ENCODE results near the gene NENF.
A peak's percentile ranks its signal among the peaks of the same experiment; 100 is the strongest.

NENF gene

DNA sequence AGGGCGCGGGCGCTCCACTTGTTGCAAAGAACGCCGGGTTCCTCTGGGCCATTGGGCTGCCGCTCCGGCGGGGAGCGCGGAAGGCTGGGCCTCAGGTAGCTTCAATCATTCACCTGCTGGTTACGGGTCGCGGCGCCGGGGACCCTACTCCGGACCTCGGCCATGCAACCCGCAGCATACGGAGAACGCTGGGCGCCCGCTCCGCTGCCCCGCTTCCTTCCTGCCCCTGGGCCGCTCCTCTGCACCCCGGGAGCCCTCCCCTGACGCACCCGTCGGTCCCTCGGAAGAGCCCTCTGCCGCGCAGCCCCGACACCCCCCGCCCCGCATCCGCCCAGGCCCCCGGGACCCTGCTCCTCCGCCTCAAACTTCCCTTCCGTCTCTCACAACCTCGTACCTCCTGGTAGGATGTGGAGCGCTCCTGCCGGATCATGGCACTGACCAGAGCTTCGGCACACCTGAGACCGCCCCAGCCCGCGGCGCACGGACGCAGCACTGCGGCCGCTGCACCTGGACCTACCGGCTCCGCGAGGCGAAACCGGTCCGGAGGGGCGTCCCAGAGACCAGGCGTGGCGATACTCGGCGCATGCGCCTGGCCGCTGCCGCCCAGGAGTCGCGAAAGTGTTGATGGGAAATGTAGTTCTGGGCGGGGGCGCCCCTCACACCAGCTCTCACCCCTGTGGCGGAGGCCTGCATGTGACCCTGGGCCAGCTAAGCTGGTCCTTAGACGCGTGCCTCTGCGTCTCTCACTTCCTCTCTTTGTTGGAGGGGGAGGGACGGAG lies 18.2 kb upstream of the NENF start, which contains the start of gene PACC1:
Gene PACC1, minus strand, starts transcription at position 559 of the 779 bp plus-strand sequence. Its CDS starts 129 bp downstream, at position 430.
- Histone ChIP-seq H3K27ac (no peak within 1 kb of the TSS), H3K27me3 (ENCODE audit: insufficient read depth, low read depth) (no peaks in the 10 kb centered on the region)
- TF ChIP-seq, protein P1, sequence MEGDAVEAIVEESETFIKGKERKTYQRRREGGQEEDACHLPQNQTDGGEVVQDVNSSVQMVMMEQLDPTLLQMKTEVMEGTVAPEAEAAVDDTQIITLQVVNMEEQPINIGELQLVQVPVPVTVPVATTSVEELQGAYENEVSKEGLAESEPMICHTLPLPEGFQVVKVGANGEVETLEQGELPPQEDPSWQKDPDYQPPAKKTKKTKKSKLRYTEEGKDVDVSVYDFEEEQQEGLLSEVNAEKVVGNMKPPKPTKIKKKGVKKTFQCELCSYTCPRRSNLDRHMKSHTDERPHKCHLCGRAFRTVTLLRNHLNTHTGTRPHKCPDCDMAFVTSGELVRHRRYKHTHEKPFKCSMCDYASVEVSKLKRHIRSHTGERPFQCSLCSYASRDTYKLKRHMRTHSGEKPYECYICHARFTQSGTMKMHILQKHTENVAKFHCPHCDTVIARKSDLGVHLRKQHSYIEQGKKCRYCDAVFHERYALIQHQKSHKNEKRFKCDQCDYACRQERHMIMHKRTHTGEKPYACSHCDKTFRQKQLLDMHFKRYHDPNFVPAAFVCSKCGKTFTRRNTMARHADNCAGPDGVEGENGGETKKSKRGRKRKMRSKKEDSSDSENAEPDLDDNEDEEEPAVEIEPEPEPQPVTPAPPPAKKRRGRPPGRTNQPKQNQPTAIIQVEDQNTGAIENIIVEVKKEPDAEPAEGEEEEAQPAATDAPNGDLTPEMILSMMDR (conservative IDR thresholded peaks at IDR 0.05; ENCODE audit: low read depth, low read length) = no peak; the same call in 1 of the 2 replicates

GRCh38 chr1:212415107-212415841 lies 17.4 kb upstream of the NENF start:
- no peak overlapping the region for H3K27ac ChIP-seq
- peak overlapping the region; percentile 94 for H2AFZ ChIP-seq (ENCODE audit: low read depth)
- no peaks in the 10 kb centered on the region for H4K20me1 ChIP-seq (ENCODE audit: insufficient read depth)
- H3K4me1 ChIP-seq (ENCODE audit: low read depth, poor library complexity, severe bottlenecking) = peaks cover 10% of the 10 kb centered on the region
- H3K27me3 ChIP-seq (ENCODE audit: insufficient read depth, low read depth) = no peaks in the 10 kb centered on the region
- H3K4me2 ChIP-seq = peak overlapping the region; percentile 53
- H3K36me3 ChIP-seq (ENCODE audit: insufficient read depth) = 0 out of 2 replicates have a peak, but pooled peaks cover 1% of the 10 kb centered on the region
- H3K79me2 ChIP-seq (ENCODE audit: insufficient read depth, low read depth) = no peaks in the 10 kb centered on the region; the same call in 1 of the 2 replicates
- TF ChIP-seq, protein P1 (conservative IDR thresholded peaks at IDR 0.05; ENCODE audit: low read depth, low read length) = no peak; the same call in 1 of the 2 replicates
- peak overlapping the region; percentile 89 for H3K4me3 ChIP-seq (IDR thresholded peaks at IDR 0.05; ENCODE audit: insufficient read depth, low read depth, low read length)
- H3K9ac ChIP-seq = peak overlapping the region; percentile 49; the same call in 1 of the 2 replicates

More for the DNA sequence above, 18.2 kb upstream of the NENF start, which contains the start of gene PACC1:
- H4K20me1 ChIP-seq (ENCODE audit: insufficient read depth) = no peaks in the 10 kb centered on the region
- 0 out of 2 replicates have a peak, but pooled peaks cover 7% of the 10 kb centered on the region for H3K36me3 ChIP-seq (ENCODE audit: insufficient read depth)
- H3K9ac ChIP-seq = peak within 1 kb of the TSS; percentile 49; the same call in 1 of the 2 replicates
- peak within 1 kb of the TSS; percentile 98 for H3K4me3 ChIP-seq (IDR thresholded peaks at IDR 0.05; ENCODE audit: insufficient read depth, low read depth, low read length)
- H2AFZ ChIP-seq (ENCODE audit: low read depth) = peak within 1 kb of the TSS; percentile 94
- H3K4me1 ChIP-seq (ENCODE audit: low read depth, poor library complexity, severe bottlenecking) = peaks cover 10% of the 10 kb centered on the region
- H3K79me2 ChIP-seq (ENCODE audit: insufficient read depth, low read depth) = no peaks in the 10 kb centered on the region; the same call in 1 of the 2 replicates
- H3K4me2 ChIP-seq = peak within 1 kb of the TSS; percentile 53

- TF ChIP-seq, protein P1 (conservative IDR thresholded peaks at IDR 0.05; ENCODE audit: low read depth, low read length) = no peak
- Histone ChIP-seq H3K27ac (no peak overlapping the region), H3K36me3 (ENCODE audit: insufficient read depth) (no peaks in the 10 kb centered on the region), H2AFZ (ENCODE audit: low read depth) (no peak overlapping the region), H3K4me3 (IDR thresholded peaks at IDR 0.05; ENCODE audit: insufficient read depth, low read depth, low read length) (no peak overlapping the region), H3K4me2 (no peak overlapping the region), H4K20me1 (ENCODE audit: insufficient read depth) (no peaks in the 10 kb centered on the region), H3K4me1 (ENCODE audit: low read depth, poor library complexity, severe bottlenecking) (no peaks in the 10 kb centered on the region), H3K79me2 (ENCODE audit: insufficient read depth, low read depth) (no peaks in the 10 kb centered on the region), H3K27me3 (ENCODE audit: insufficient read depth, low read depth) (no peaks in the 10 kb centered on the region), H3K9ac (no peak overlapping the region)
These were observed 11.6 kb upstream of the NENF start for GRCh38 chr1:212421165-212421564.

- Histone ChIP-seq H3K4me2 (no peak overlapping the region), H4K20me1 (ENCODE audit: insufficient read depth) (no peaks in the 10 kb centered on the region), H3K27me3 (ENCODE audit: insufficient read depth, low read depth) (no peaks in the 10 kb centered on the region), H3K27ac (no peak overlapping the region), H3K9ac (no peak overlapping the region), H3K4me3 (IDR thresholded peaks at IDR 0.05; ENCODE audit: insufficient read depth, low read depth, low read length) (no peak overlapping the region), H3K36me3 (ENCODE audit: insufficient read depth) (no peaks in the 10 kb centered on the region), H3K79me2 (ENCODE audit: insufficient read depth, low read depth) (no peaks in the 10 kb centered on the region), H3K4me1 (ENCODE audit: low read depth, poor library complexity, severe bottlenecking) (no peaks in the 10 kb centered on the region), H2AFZ (ENCODE audit: low read depth) (no peak overlapping the region)
- TF ChIP-seq, protein P1 (conservative IDR thresholded peaks at IDR 0.05; ENCODE audit: low read depth, low read length) = no peak
These were observed 8.8 kb upstream of the NENF start for GRCh38 chr1:212423879-212424278.
